Activated T-helper 2 cell treated with anti-CD3 and anti-CD28 coated beads, Interferon-gamma antibody, Interleukin-2, Interleukin-4, amounts not matched to agents 10 μg/mL and 5 μg/mL and 100 μg/mL, durations not matched to agents 14 hours and 24 hours and 36 hours (primary cell): Measurements from ENCODE around the gene NEDD8. TPM values are rescaled to one million over a fixed set of nuclear protein-coding genes. Genes with fewer than 3 reads are reported as not detected.

Experiments
- DNase-seq: peaks from one replicate; pipeline ENCODE4 v3.0.0; 2021; ENCODE audit warnings: low spot score
- H3K27ac Mint-ChIP-seq: one replicate; pipeline ENCODE4 v1.8.0; 2021; ENCODE audit warnings: mixed read lengths
- H3K27me3 Mint-ChIP-seq: one replicate; pipeline ENCODE4 v1.8.0; 2021; ENCODE audit warnings: low read depth, mixed read lengths
- H3K36me3 Mint-ChIP-seq: one replicate; pipeline ENCODE4 v1.8.0; 2021; ENCODE audit warnings: low read depth, mixed read lengths
- H3K4me1 Mint-ChIP-seq: one replicate; pipeline ENCODE4 v1.8.0; 2021; ENCODE audit warnings: low read depth, mixed read lengths
- H3K4me3 Mint-ChIP-seq: one replicate; pipeline ENCODE4 v1.8.0; 2021; ENCODE audit warnings: low read depth, mild to moderate bottlenecking, moderate library complexity, mixed read lengths
- H3K9me3 Mint-ChIP-seq: one replicate; pipeline ENCODE4 v1.8.0; 2021; ENCODE audit warnings: mixed read lengths
- intact Hi-C: fragments of 100-400 bp; cut with micrococcal nuclease; formaldehyde crosslinking; loops from one replicate; pipeline ENCODE4 v1.15.1; 2023
- total RNA-seq: library from RNA; stranded (reverse); gene quantifications from 2 replicates; pipeline ENCODE4 v1.2.3, GENCODE V29; 2022

Gene NEDD8
- total RNA-seq, 1 donor from 2014 or later = 194 TPM

GRCh38 chr14:24167469-24168114 is 64.6 kb downstream of the NEDD8 start:
- Mint-ChIP-seq H3K9me3 (no peaks in the 10 kb centered on the region), H3K36me3 (peaks cover 86% of the 10 kb centered on the region), H3K27me3 (no peaks in the 10 kb centered on the region), H3K4me1 (peaks cover 40% of the 10 kb centered on the region), H3K4me3 (no peak overlapping the region), H3K27ac (peak overlapping the region; percentile 74)
- intact Hi-C loops = no loop called here
- no peak for DNase-seq

Other genes starting within 250 kb of the NEDD8 start
- gene DHRS4L2, start 243.4 kb downstream of the NEDD8 start, total RNA-seq = 23.9 and 24.9 TPM in 2 replicates
- gene CARMIL3, start 180.4 kb downstream of the NEDD8 start, total RNA-seq = 1.3 and 1.7 TPM in 2 replicates
- gene CPNE6, start 160.8 kb downstream of the NEDD8 start, total RNA-seq = not detected in 2 replicates
- gene PCK2, start 138.1 kb downstream of the NEDD8 start, total RNA-seq = 62.7 and 62.8 TPM in 2 replicates
- 67.2 and 77.3 TPM in 2 replicates for gene DCAF11, start 117.6 kb downstream of the NEDD8 start, total RNA-seq
- 1.6 and 1.8 TPM in 2 replicates for gene NRL, start 117.4 kb downstream of the NEDD8 start, total RNA-seq
- 1.0 and 1.2 TPM in 2 replicates for gene FITM1, start 101.7 kb downstream of the NEDD8 start, total RNA-seq
- gene PSME1, start 96.2 kb downstream of the NEDD8 start, total RNA-seq = 340 and 342 TPM in 2 replicates
- gene EMC9, start 90.8 kb downstream of the NEDD8 start, total RNA-seq = 26.4 and 30.4 TPM in 2 replicates
- 567 TPM in 2 replicates for gene PSME2, start 85.8 kb downstream of the NEDD8 start, total RNA-seq
- 80.4 and 92.0 TPM in 2 replicates for gene RNF31, start 84.9 kb downstream of the NEDD8 start, total RNA-seq
- 124 and 129 TPM in 2 replicates for gene IRF9, start 71.1 kb downstream of the NEDD8 start, total RNA-seq
- gene REC8, start 60.3 kb downstream of the NEDD8 start, total RNA-seq = 20.0 and 28.2 TPM in 2 replicates
- gene IPO4, start 43.6 kb downstream of the NEDD8 start, total RNA-seq = 77.0 and 80.4 TPM in 2 replicates
- gene TM9SF1, start 36.9 kb downstream of the NEDD8 start, total RNA-seq = 27.8 and 30.8 TPM in 2 replicates
- 0.21 TPM in 1 of 2 replicates, not detected in the other for gene TSSK4, start 26.7 kb downstream of the NEDD8 start, total RNA-seq
- gene CHMP4A, start 18.9 kb downstream of the NEDD8 start, total RNA-seq = 80.0 and 82.4 TPM in 2 replicates
- 13.2 and 13.5 TPM in 2 replicates for gene MDP1, start 16.3 kb downstream of the NEDD8 start, total RNA-seq
- 36.3 and 43.8 TPM in 2 replicates for gene GMPR2, start 562 bp upstream of the NEDD8 start, total RNA-seq
- gene TINF2, start 10.3 kb upstream of the NEDD8 start, total RNA-seq = 81.1 and 87.3 TPM in 2 replicates
- 3.4 and 4.4 TPM in 2 replicates for gene TGM1, start 30.8 kb upstream of the NEDD8 start, total RNA-seq
- 33.9 and 38.4 TPM in 2 replicates for gene RABGGTA, start 39.2 kb upstream of the NEDD8 start, total RNA-seq
- 9.7 and 10.4 TPM in 2 replicates for gene DHRS1, start 67.4 kb upstream of the NEDD8 start, total RNA-seq
- 39.7 and 42.0 TPM in 2 replicates for gene NOP9, start 67.5 kb upstream of the NEDD8 start, total RNA-seq
- 19.6 and 24.7 TPM in 2 replicates for gene CIDEB, start 75.6 kb upstream of the NEDD8 start, total RNA-seq
- 7.9 and 9.5 TPM in 2 replicates for gene LTB4R2, start 77.8 kb upstream of the NEDD8 start, total RNA-seq
- gene LTB4R, start 79.1 kb upstream of the NEDD8 start, total RNA-seq = 10.7 and 11.9 TPM in 2 replicates
- gene ADCY4, start 102.7 kb upstream of the NEDD8 start, total RNA-seq = 1.5 and 2.3 TPM in 2 replicates
- gene RIPK3, start 107.6 kb upstream of the NEDD8 start, total RNA-seq = 13.2 and 15.4 TPM in 2 replicates
- 0.21 TPM in 1 of 2 replicates, not detected in the other for gene NFATC4, start 135.8 kb upstream of the NEDD8 start, total RNA-seq
- gene NYNRIN, start 166.6 kb upstream of the NEDD8 start, total RNA-seq = 0.02 and 0.34 TPM in 2 replicates
- 5.4 and 5.5 TPM in 2 replicates for gene CBLN3, start 197.3 kb upstream of the NEDD8 start, total RNA-seq
- gene KHNYN, start 197.6 kb upstream of the NEDD8 start, total RNA-seq = 72.6 and 75.3 TPM in 2 replicates
- 40.8 and 47.7 TPM in 2 replicates for gene SDR39U1, start 210.4 kb upstream of the NEDD8 start, total RNA-seq